A549 treated with GW870086 at 1 μM for 4 hours (cell line): Measurements from ENCODE around the gene HVCN1. TPM values are rescaled to one million over a fixed set of nuclear protein-coding genes. Genes with fewer than 3 reads are reported as not detected.

Experiments used
- total RNA-seq: library from RNA; stranded (reverse); fragments of 200-300 nt; extraction: Qiagen RNA extraction; gene quantifications from 5 replicates; pipeline ENCODE4 v1.2.3, GENCODE V29; 2022; ENCODE audit warnings: low read depth

The HVCN1 gene
- 0.43 to 0.92 TPM (median 0.59 TPM) in 5 replicates for total RNA-seq

GRCh38 chr12:110688446-110689280, at the start of gene HVCN1:
HVCN1 (minus strand) TSS chr12:110689115; CDS start chr12:110683245, 5,870 bp downstream.

GRCh38 chr12:110613771-110614684, 74.9 kb downstream of the HVCN1 start, which contains the start of gene TCTN1:
TCTN1 (plus strand) TSS chr12:110614129; CDS start chr12:110614183, 54 bp downstream.

Other genes starting within 250 kb of the HVCN1 start
- gene ARPC3, start 238.8 kb downstream of the HVCN1 start, total RNA-seq: 459 to 773 TPM (median 466 TPM) in 5 replicates
- gene GPN3, start 220.9 kb downstream of the HVCN1 start, total RNA-seq: 26.3 to 37.5 TPM (median 32.1 TPM) in 5 replicates
- gene FAM216A, start 220.3 kb downstream of the HVCN1 start, total RNA-seq: 17.3 to 20.6 TPM (median 18.0 TPM) in 5 replicates
- gene VPS29, start 187.0 kb downstream of the HVCN1 start, total RNA-seq: 129 to 161 TPM (median 154 TPM) in 5 replicates
- 0.09 to 0.61 TPM (median 0.29 TPM) in 5 replicates for gene RAD9B, start 186.8 kb downstream of the HVCN1 start, total RNA-seq
- 17.3 to 26.1 TPM (median 25.1 TPM) in 5 replicates for gene PPTC7, start 105.8 kb downstream of the HVCN1 start, total RNA-seq
- 26.0 to 35.5 TPM (median 30.0 TPM) in 5 replicates for gene TCTN1, start 75.0 kb downstream of the HVCN1 start, total RNA-seq
- gene PPP1CC, start 53.8 kb upstream of the HVCN1 start, total RNA-seq: 128 to 175 TPM (median 159 TPM) in 5 replicates
- not detected in 5 replicates for gene CCDC63, start 157.9 kb upstream of the HVCN1 start, total RNA-seq
- 0.39 to 0.92 TPM (median 0.52 TPM) in 5 replicates for gene MYL2, start 231.5 kb upstream of the HVCN1 start, total RNA-seq